Endodermal cell (in vitro differentiated cells): ENCODE results near the gene PRODH2. TPM values are rescaled to one million over a fixed set of nuclear protein-coding genes. Genes with fewer than 3 reads are reported as not detected.

Experiments
- DNase-seq: peaks from one replicate; pipeline ENCODE4 v3.0.0-alpha.2; 2017
- H3K27ac ChIP-seq: 2 replicates; pipeline ENCODE4 v1.5.1; 2013; ENCODE audit warnings: mild to moderate bottlenecking, low read depth, low read length, moderate library complexity
- H3K27me3 ChIP-seq: 2 replicates; pipeline ENCODE4 v1.6.1; 2013; ENCODE audit warnings: mild to moderate bottlenecking, low read length, moderate library complexity; ENCODE audit not compliant: insufficient read depth, control insufficient read depth, poor library complexity, severe bottlenecking
- H3K36me3 ChIP-seq: 2 replicates; pipeline ENCODE4 v1.7.0; 2013; ENCODE audit warnings: mild to moderate bottlenecking, low read length, moderate library complexity; ENCODE audit not compliant: control insufficient read depth, insufficient read depth
- H3K4me1 ChIP-seq: one replicate; pipeline ENCODE4 v1.7.0; 2013; ENCODE audit warnings: low read length; ENCODE audit not compliant: control insufficient read depth, insufficient read depth
- H3K4me3 ChIP-seq: 2 replicates; pipeline ENCODE4 v1.5.1; 2013; ENCODE audit warnings: mild to moderate bottlenecking, low read length, moderate library complexity
- H3K9ac ChIP-seq: 2 replicates; pipeline ENCODE4 v1.6.1; 2013; ENCODE audit warnings: mild to moderate bottlenecking, low read length, moderate library complexity; ENCODE audit not compliant: poor library complexity, severe bottlenecking; ENCODE audit errors: extremely low read depth
- H3K9me3 ChIP-seq: 2 replicates; pipeline ENCODE4 v1.6.1; 2013; ENCODE audit warnings: mild to moderate bottlenecking, low read length, moderate library complexity; ENCODE audit not compliant: control insufficient read depth
- H3K27ac Mint-ChIP-seq: 2 replicates; pipeline ENCODE4 v1.8.0; 2020; ENCODE audit warnings: mixed read lengths
- H3K27me3 Mint-ChIP-seq: 2 replicates; pipeline ENCODE4 v1.8.0; 2021; ENCODE audit warnings: mild to moderate bottlenecking, mixed read lengths; ENCODE audit not compliant: insufficient read depth
- H3K36me3 Mint-ChIP-seq: 2 replicates; pipeline ENCODE4 v1.8.0; 2020; ENCODE audit warnings: low read depth, mixed read lengths
- H3K4me1 Mint-ChIP-seq: 2 replicates; pipeline ENCODE4 v1.8.0; 2020; ENCODE audit warnings: mixed read lengths
- H3K4me3 Mint-ChIP-seq: 2 replicates; pipeline ENCODE4 v1.8.0; 2020; ENCODE audit warnings: mild to moderate bottlenecking, moderate library complexity, mixed read lengths
- H3K9me3 Mint-ChIP-seq: 2 replicates; pipeline ENCODE4 v1.8.0; 2020; ENCODE audit warnings: mild to moderate bottlenecking, mixed read lengths
- CTCF ChIP-seq: fragments of 200-600 bp; sonication (generic); conservative IDR thresholded peaks from 2 replicates; pipeline ENCODE4 v1.5.0; 2021; ENCODE audit warnings: antibody characterized with exemption, mild to moderate bottlenecking
- WGBS, 2 experiments: methylation state at CpG; one replicate each; pipeline versions ENCODE4 v1.1.5 to v1.1.7; 2013; ENCODE audit warnings: missing lambda C conversion rate in 2 of 2, mixed read lengths in 1 of 2; ENCODE audit not compliant: insufficient coverage in 1 of 2, insufficient read length in 1 of 2; 5-methylcytosine and 5-hydroxymethylcytosine counted together
- total RNA-seq, 2 donors: library from RNA; stranded (reverse); fragmentation: NEBNext Ultra II Directional in 1 of 2; extraction: Animal tissue kit (Norgen Biotek cat#: 25700) in 1 of 2; gene quantifications; 2 replicates in 1 of 2; 3 replicates in 1 of 2; pipeline ENCODE4 v1.2.1, GENCODE V29; 2021

The PRODH2 gene
- total RNA-seq, 2 donors from 2014 or later: 1.0 to 1.5 TPM

GRCh38 chr19:35767288-35768081, 45.2 kb downstream of the PRODH2 start:
- no peaks in the 10 kb centered on the region for H3K27me3 ChIP-seq
- peaks cover 2% of the 10 kb centered on the region for H3K4me1 ChIP-seq
- no peak overlapping the region for H3K4me3 Mint-ChIP-seq
- H3K9me3 Mint-ChIP-seq: no peaks in the 10 kb centered on the region
- no peaks in the 10 kb centered on the region for H3K9me3 ChIP-seq
- peaks cover 3% of the 10 kb centered on the region for H3K4me1 Mint-ChIP-seq
- H3K36me3 Mint-ChIP-seq: peaks cover 22% of the 10 kb centered on the region
- DNase-seq: peak; percentile 98
- no peak overlapping the region for H3K4me3 ChIP-seq
- TF ChIP-seq CTCF: no peak
- WGBS, 2 experiments: 55 to 58% methylated on average over 5 to 34 of the region's 34 CpGs
- H3K27ac ChIP-seq: no peak overlapping the region
- H3K9ac ChIP-seq: no peak overlapping the region
- peaks cover 4% of the 10 kb centered on the region for H3K27me3 Mint-ChIP-seq
- H3K36me3 ChIP-seq: peaks cover 19% of the 10 kb centered on the region
- no peak overlapping the region for H3K27ac Mint-ChIP-seq

GRCh38 chr19:35766571-35767104, 46.0 kb downstream of the PRODH2 start:
- 88 to 92% methylated on average over 4 to 11 of the region's 11 CpGs for WGBS, 2 experiments
- Mint-ChIP-seq H3K4me1 (peaks cover 3% of the 10 kb centered on the region), H3K4me3 (no peak overlapping the region), H3K27me3 (peaks cover 2% of the 10 kb centered on the region), H3K36me3 (peaks cover 28% of the 10 kb centered on the region), H3K27ac (no peak overlapping the region), H3K9me3 (no peaks in the 10 kb centered on the region)
- Histone ChIP-seq H3K4me1 (peaks cover 2% of the 10 kb centered on the region), H3K4me3 (no peak overlapping the region), H3K9ac (no peak overlapping the region), H3K27ac (no peak overlapping the region), H3K27me3 (no peaks in the 10 kb centered on the region), H3K36me3 (peaks cover 25% of the 10 kb centered on the region), H3K9me3 (no peaks in the 10 kb centered on the region)
- peak; percentile 49 for DNase-seq
- no peak for TF ChIP-seq CTCF

- Histone ChIP-seq H3K4me1 (peaks cover 2% of the 10 kb centered on the region), H3K27me3 (no peaks in the 10 kb centered on the region), H3K9me3 (no peaks in the 10 kb centered on the region), H3K27ac (no peak overlapping the region), H3K9ac (no peak overlapping the region), H3K4me3 (no peak overlapping the region), H3K36me3 (peaks cover 38% of the 10 kb centered on the region)
- Mint-ChIP-seq H3K36me3 (peaks cover 37% of the 10 kb centered on the region), H3K4me3 (no peak overlapping the region), H3K27me3 (no peaks in the 10 kb centered on the region), H3K9me3 (no peaks in the 10 kb centered on the region), H3K27ac (no peak overlapping the region), H3K4me1 (peaks cover 3% of the 10 kb centered on the region)
- TF ChIP-seq CTCF: no peak
- WGBS, 2 experiments: 93% methylated on average over 9 to 17 of the region's 17 CpGs
- no peak for DNase-seq
These were observed 48.0 kb downstream of the PRODH2 start for GRCh38 chr19:35764432-35765315.
